ENCODE results near the gene GTF3C2. TPM values are rescaled to one million over a fixed set of nuclear protein-coding genes. Genes with fewer than 3 reads are reported as not detected.
A peak's percentile ranks its signal among the peaks of the same experiment; 100 is the strongest.

The GTF3C2 gene
- total RNA-seq, 1 experiment from 2014 or later: 89.3 TPM

GRCh38 chr2:27377618-27378095 is 21.1 kb upstream of the GTF3C2 start:
- TF ChIP-seq, protein P1, sequence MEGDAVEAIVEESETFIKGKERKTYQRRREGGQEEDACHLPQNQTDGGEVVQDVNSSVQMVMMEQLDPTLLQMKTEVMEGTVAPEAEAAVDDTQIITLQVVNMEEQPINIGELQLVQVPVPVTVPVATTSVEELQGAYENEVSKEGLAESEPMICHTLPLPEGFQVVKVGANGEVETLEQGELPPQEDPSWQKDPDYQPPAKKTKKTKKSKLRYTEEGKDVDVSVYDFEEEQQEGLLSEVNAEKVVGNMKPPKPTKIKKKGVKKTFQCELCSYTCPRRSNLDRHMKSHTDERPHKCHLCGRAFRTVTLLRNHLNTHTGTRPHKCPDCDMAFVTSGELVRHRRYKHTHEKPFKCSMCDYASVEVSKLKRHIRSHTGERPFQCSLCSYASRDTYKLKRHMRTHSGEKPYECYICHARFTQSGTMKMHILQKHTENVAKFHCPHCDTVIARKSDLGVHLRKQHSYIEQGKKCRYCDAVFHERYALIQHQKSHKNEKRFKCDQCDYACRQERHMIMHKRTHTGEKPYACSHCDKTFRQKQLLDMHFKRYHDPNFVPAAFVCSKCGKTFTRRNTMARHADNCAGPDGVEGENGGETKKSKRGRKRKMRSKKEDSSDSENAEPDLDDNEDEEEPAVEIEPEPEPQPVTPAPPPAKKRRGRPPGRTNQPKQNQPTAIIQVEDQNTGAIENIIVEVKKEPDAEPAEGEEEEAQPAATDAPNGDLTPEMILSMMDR (conservative IDR thresholded peaks at IDR 0.05; ENCODE audit: low read depth, low read length): no peak
- TF ChIP-seq EZH2 (IDR thresholded peaks at IDR 0.05; ENCODE audit: borderline replicate concordance, low read depth, low read length, poor library complexity, severe bottlenecking): no peak
- H3K4me3 ChIP-seq (ENCODE audit: low read depth, low read length, poor library complexity, severe bottlenecking): no peak overlapping the region
- H3K27me3 ChIP-seq (replicated peaks; ENCODE audit: insufficient read depth, low read depth, low read length, poor library complexity): no peaks in the 10 kb centered on the region
- no TSS peak for BruUV-seq (replicated peaks)
- intact Hi-C loops (cut with micrococcal nuclease; ENCODE audit: unreplicated experiment): no loop called here
- ChIA-PET CTCF (no interaction called here), POLR2A (ENCODE audit: low non-redundant PET) (no interaction called here)
- H3K36me3 ChIP-seq (ENCODE audit: insufficient read depth, low read length, poor library complexity, severe bottlenecking): peaks cover 81% of the 10 kb centered on the region
- H3K4me1 ChIP-seq (ENCODE audit: insufficient read depth, low read length, poor library complexity, severe bottlenecking): peaks cover 15% of the 10 kb centered on the region
- peak overlapping the region; percentile 14 for H3K27ac ChIP-seq (ENCODE audit: low read depth, low read length, poor library complexity, severe bottlenecking)
- H3K9me3 ChIP-seq (ENCODE audit: low read depth, low read length, poor library complexity, severe bottlenecking): no peaks in the 10 kb centered on the region
- DNase-seq (ENCODE audit: low spot score): no peak

DNA sequence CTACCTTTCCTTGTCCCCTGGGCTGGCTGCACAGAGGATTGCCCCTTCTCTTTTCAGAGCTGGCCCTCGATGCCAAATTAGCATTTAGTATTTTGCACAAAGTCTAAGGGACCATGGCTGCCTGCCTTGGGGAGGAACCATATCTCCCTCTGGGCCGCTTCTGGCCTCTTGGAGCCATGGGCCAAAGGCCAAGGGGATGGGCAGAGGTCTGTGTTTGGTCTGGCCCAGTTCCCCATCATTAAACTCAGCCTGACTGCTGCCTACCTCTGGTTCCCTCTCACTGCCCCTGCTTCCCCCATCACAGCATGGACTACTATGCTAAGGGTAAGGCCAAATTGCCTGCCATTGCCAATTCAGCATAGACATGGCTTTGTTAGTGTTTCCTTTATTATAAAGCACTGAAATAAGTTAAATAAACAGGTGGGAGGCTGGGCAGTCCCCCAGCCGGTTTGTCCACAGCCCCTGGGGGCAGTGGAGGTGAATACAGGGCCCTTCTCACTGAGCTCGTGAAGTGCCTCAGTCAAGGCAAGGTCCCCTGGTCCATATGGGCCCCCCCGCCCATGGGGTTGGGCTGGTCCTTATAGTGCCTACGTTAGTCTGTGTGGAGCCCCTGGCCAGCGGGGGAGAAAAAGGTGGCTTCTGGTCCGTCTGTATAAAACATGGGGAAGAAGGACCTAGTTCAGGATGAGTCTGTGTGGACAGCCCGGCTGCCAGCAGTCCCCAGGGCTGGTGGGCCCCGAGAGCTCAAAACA is 20.5 kb upstream of the GTF3C2 start:
- no TSS peak for BruUV-seq (replicated peaks)
- no peaks in the 10 kb centered on the region for H3K27me3 ChIP-seq (replicated peaks; ENCODE audit: insufficient read depth, low read depth, low read length, poor library complexity)
- intact Hi-C loops (cut with micrococcal nuclease; ENCODE audit: unreplicated experiment): no loop called here
- H3K36me3 ChIP-seq (ENCODE audit: insufficient read depth, low read length, poor library complexity, severe bottlenecking): peaks cover 82% of the 10 kb centered on the region
- ChIA-PET POLR2A (ENCODE audit: low non-redundant PET) (no interaction called here), CTCF (no interaction called here)
- TF ChIP-seq, protein P1 (conservative IDR thresholded peaks at IDR 0.05; ENCODE audit: low read depth, low read length): no peak
- TF ChIP-seq EZH2 (IDR thresholded peaks at IDR 0.05; ENCODE audit: borderline replicate concordance, low read depth, low read length, poor library complexity, severe bottlenecking): no peak
- no peak overlapping the region for H3K4me3 ChIP-seq (ENCODE audit: low read depth, low read length, poor library complexity, severe bottlenecking)
- DNase-seq (ENCODE audit: low spot score): no peak
- peak overlapping the region; percentile 14 for H3K27ac ChIP-seq (ENCODE audit: low read depth, low read length, poor library complexity, severe bottlenecking)
- no peaks in the 10 kb centered on the region for H3K9me3 ChIP-seq (ENCODE audit: low read depth, low read length, poor library complexity, severe bottlenecking)
- peaks cover 19% of the 10 kb centered on the region for H3K4me1 ChIP-seq (ENCODE audit: insufficient read depth, low read length, poor library complexity, severe bottlenecking)

- no TSS peak for BruUV-seq (replicated peaks)
- no peak overlapping the region for H3K4me3 ChIP-seq (ENCODE audit: low read depth, low read length, poor library complexity, severe bottlenecking)
- H3K36me3 ChIP-seq (ENCODE audit: insufficient read depth, low read length, poor library complexity, severe bottlenecking): peaks cover 74% of the 10 kb centered on the region
- TF ChIP-seq EZH2 (IDR thresholded peaks at IDR 0.05; ENCODE audit: borderline replicate concordance, low read depth, low read length, poor library complexity, severe bottlenecking): no peak
- TF ChIP-seq, protein P1 (conservative IDR thresholded peaks at IDR 0.05; ENCODE audit: low read depth, low read length): no peak
- peaks cover 24% of the 10 kb centered on the region for H3K4me1 ChIP-seq (ENCODE audit: insufficient read depth, low read length, poor library complexity, severe bottlenecking)
- DNase-seq (ENCODE audit: low spot score): no peak
- no peak overlapping the region for H3K27ac ChIP-seq (ENCODE audit: low read depth, low read length, poor library complexity, severe bottlenecking)
- intact Hi-C loops (cut with micrococcal nuclease; ENCODE audit: unreplicated experiment): no loop called here
- H3K9me3 ChIP-seq (ENCODE audit: low read depth, low read length, poor library complexity, severe bottlenecking): no peaks in the 10 kb centered on the region
- POLR2A ChIA-PET (ENCODE audit: low non-redundant PET): no interaction called here
- CTCF ChIA-PET: no interaction called here
- no peaks in the 10 kb centered on the region for H3K27me3 ChIP-seq (replicated peaks; ENCODE audit: insufficient read depth, low read depth, low read length, poor library complexity)
Measured at GRCh38 chr2:27376151-27376865, 19.7 kb upstream of the GTF3C2 start.

All from A673 (cell line).